GM15510 (cell line): ENCODE measurements around the gene HMCN2.

Source experiments
- POLR2A ChIP-seq: IDR thresholded peaks from 3 replicates; pipeline ENCODE4 v1.6.1; 2011; ENCODE audit warnings: borderline replicate concordance; ENCODE audit not compliant: insufficient read length; ENCODE audit errors: extremely low read depth

The HMCN2 gene

GRCh38 chr9:130451509-130452388 is 186.2 kb downstream of the HMCN2 start:
- TF ChIP-seq POLR2A = no peak

GRCh38 chr9:130452835-130453234 is 187.3 kb downstream of the HMCN2 start:
- TF ChIP-seq POLR2A = no peak

DNA sequence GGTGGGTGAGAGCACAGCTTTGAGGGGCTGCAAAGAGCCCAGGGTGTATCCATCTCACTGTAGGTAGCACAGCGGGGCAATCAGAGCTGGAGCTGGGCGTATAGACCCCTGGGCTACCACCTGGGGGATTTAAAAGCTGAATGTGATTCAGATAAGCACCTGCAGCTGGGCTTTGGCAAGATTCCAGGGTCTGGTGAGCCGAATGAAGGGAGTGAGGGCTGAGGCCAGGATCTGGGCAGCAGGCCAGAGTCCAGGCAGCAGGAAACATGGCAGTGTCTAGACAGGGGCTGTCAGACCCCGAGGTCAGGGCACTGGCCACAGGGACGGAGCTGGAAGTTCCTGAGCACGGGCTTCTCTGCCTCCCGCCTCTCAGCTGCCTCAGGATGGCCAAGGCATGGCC is 187.9 kb downstream of the HMCN2 start:
- TF ChIP-seq POLR2A = no peak

GRCh38 chr9:130454096-130454811 is 188.7 kb downstream of the HMCN2 start:
- no peak for TF ChIP-seq POLR2A

- no peak for TF ChIP-seq POLR2A
These were observed 189.3 kb downstream of the HMCN2 start for GRCh38 chr9:130454812-130455325.

DNA sequence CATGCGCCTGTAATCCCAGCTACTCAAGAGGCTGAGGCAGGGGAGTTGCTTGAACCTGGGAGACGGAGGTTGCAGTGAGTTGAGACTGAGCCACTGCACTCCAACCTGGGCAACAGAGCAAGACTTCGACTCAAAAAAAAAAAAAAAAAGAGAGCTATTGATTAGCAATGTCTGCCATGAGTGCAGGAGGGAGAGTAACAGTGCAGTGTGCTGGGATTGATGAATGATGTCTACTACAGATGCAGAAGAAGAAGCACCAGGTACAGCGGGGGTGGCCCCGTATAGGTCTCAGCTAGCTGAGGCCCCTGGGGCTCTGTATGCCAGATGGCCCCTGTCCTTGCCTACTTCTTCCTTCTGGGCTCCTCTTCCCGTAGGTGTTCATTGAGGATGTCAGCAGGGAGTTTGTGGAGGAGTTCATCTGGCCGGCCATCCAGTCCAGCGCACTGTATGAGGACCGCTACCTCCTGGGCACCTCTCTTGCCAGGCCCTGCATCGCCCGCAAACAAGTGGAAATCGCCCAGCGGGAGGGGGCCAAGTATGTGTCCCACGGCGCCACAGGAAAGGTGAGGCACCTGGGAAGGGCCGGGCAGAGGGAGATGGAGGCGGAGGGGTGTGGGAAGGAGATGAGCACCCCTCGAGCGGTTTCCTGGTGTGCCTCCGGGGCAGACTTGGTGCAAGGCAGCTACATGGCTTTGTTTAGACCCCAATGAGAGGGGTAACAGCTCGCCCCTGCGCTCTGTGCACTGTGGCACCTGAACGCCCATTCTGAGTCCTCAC is 192.7 kb downstream of the HMCN2 start:
- no peak for TF ChIP-seq POLR2A

DNA sequence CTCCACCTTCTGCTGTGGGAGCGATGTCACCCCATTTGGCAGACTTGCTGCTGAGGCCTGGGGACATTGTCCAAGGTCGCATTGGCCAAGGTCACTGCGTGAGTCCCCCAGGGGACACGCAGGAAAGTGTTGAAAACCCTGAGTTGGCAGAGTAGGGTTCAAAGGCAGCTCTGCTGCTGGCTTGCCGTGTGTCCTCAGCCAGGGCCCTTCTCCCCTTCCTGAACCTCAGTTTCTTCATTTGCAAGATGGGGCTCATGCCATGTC is 193.2 kb downstream of the HMCN2 start:
- no peak for TF ChIP-seq POLR2A

DNA sequence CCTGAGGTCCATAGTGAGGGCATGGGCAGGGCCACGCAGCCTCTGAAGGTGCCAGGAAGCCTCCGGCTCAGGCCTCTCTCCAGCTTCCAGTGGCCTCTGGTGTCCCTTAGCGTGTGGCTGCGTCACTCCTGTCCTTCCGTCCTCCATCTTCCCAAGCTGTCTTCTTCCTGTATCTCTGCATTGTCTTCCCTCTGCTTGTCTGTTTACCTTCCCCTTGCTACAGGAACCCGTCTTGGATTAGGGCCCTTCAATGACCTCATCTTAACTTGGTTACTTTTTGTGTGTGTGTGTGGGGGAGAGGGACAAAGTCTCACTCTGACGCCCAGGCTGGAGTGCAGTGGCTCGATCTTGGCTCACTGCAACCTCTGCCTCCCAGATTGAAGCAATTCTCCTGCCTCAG is 193.6 kb downstream of the HMCN2 start:
- TF ChIP-seq POLR2A = no peak

DNA sequence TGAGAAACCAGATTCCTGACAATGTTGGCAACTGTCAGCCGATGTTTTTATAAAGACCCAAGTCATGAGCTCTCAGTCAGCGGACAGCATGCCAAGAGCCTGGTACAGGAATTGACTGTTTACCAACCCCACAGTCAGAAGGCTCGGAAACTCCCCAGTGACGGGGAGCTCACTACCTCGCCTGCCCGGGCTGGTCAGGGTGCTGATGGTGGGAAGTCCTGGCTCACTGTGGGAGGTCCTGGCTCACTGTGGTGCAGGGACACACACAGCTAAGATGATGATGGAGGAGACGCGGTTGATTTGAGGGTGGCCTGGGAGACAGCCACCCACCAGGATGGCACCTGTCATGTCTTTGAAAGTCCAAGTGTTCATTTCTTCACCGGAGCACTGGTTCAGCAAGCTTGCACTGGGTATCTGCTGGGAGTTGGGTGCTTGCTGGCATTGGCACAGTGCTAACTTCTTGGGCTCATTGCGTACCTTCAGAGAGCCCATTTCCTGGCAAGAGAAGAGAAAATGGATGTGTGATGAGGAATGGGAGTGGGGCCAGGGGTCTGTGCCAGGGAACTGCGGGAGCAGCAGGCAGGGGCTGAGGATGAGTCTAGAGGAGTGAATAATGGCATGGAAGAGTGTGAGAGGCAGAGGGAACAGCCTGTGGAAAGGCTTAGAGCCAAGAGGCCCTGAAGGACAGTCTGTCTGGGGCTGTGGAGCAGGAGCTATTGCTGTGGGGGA is 194.5 kb downstream of the HMCN2 start:
- no peak for TF ChIP-seq POLR2A

DNA sequence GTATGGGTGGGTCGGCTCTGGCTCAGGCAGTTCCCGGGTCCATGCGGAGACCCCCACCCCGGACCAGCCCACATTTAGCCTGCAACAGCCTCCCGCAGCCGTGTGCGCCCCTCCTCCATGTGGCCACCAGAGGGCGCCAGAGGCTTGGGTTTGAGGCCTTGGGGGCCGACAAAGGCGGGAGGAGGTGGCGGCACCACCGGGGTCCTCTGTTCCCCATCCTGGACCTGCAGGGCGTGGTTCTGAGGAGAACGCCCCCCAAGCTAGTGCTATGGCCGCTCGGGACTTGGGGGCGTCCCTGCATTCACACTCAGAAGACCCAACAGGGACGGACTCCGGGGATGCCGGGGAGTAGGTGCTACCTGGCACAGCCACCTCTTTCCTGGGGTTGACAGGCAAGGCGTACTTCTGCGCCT is 195.7 kb downstream of the HMCN2 start:
- no peak for TF ChIP-seq POLR2A

DNA sequence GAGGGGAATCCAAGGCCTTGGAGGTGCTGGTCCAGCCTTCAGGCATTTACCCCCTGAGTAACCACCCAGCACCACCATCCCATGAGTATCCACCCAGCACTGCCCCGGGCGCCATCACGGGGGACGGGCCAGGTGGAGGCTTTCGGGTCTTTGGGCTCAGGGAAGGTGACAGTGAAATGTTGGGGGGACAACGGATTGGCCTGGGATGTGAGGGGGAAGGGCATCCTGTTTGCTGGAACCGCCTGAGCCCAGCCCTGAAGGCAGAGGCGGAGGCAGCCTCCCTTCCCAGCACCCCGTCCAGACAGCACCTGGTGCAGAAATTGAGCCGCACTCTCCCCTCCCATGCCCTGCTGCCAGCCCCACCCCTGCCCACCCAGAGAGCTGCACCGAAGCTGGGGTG is 196.2 kb downstream of the HMCN2 start:
- no peak for TF ChIP-seq POLR2A

GRCh38 chr9:130462685-130463540 is 197.4 kb downstream of the HMCN2 start:
- TF ChIP-seq POLR2A = no peak
